Measurements from ENCODE around the gene CARD14. TPM values are rescaled to one million over a fixed set of nuclear protein-coding genes. Genes with fewer than 3 reads are reported as not detected.
"Not testable (repeated sequence)": the region's sequence is repeated elsewhere in the genome, so short reads cannot be mapped to it uniquely, and the experiment has no call there.

The CARD14 gene
- total RNA-seq, 1 experiment from 2014 or later, result 0.15 TPM

GRCh38 chr17:80147035-80147822 lies 22.6 kb upstream of the CARD14 start, which contains the start of gene EIF4A3:
Gene EIF4A3 (minus strand): TSS chr17:80147128. CDS start chr17:80146961, 167 bp downstream.
- peak; percentile 100 for DNase-seq (ENCODE audit: low spot score)

- DNase-seq (ENCODE audit: low spot score), result no peak
These were observed 18.5 kb upstream of the CARD14 start for GRCh38 chr17:80151333-80151732.

- peak; percentile 36 for DNase-seq (ENCODE audit: low spot score)
These were observed 17.6 kb upstream of the CARD14 start for GRCh38 chr17:80152081-80152702.

GRCh38 chr17:80153004-80153403 lies 16.8 kb upstream of the CARD14 start:
- DNase-seq (ENCODE audit: low spot score), result no peak

- DNase-seq (ENCODE audit: low spot score), result no peak
These were observed 15.7 kb upstream of the CARD14 start for GRCh38 chr17:80154166-80154565.

- not testable (repeated sequence) for DNase-seq (ENCODE audit: low spot score)
These were observed 14.2 kb upstream of the CARD14 start for GRCh38 chr17:80155600-80155999.

- DNase-seq (ENCODE audit: low spot score), result no peak
These were observed 11.0 kb upstream of the CARD14 start for GRCh38 chr17:80158846-80159245.

- no peak for DNase-seq (ENCODE audit: low spot score)
These were observed 9.3 kb upstream of the CARD14 start for GRCh38 chr17:80160536-80160935.

- no peak for DNase-seq (ENCODE audit: low spot score)
These were observed 6.5 kb upstream of the CARD14 start for GRCh38 chr17:80163336-80163735.

GRCh38 chr17:80164185-80164584 lies 5.6 kb upstream of the CARD14 start:
- DNase-seq (ENCODE audit: low spot score), result no peak

GRCh38 chr17:80166446-80166845 lies 3.4 kb upstream of the CARD14 start:
- no peak for DNase-seq (ENCODE audit: low spot score)

GRCh38 chr17:80168371-80168770 lies 1.5 kb upstream of the CARD14 start:
- no peak for DNase-seq (ENCODE audit: low spot score)

- no peak for DNase-seq (ENCODE audit: low spot score)
These were observed 723 bp upstream of the CARD14 start for GRCh38 chr17:80169107-80169506.

GRCh38 chr17:80171681-80172080 lies 1.9 kb downstream of the CARD14 start:
- DNase-seq (ENCODE audit: low spot score), result no peak

- DNase-seq (ENCODE audit: low spot score), result no peak
These were observed 3.3 kb downstream of the CARD14 start for GRCh38 chr17:80173126-80173525.

- no peak for DNase-seq (ENCODE audit: low spot score)
These were observed 4.1 kb downstream of the CARD14 start for GRCh38 chr17:80173916-80174315.

GRCh38 chr17:80176757-80177156 lies 6.9 kb downstream of the CARD14 start:
- no peak for DNase-seq (ENCODE audit: low spot score)

GRCh38 chr17:80177986-80178595 lies 8.3 kb downstream of the CARD14 start:
- no peak for DNase-seq (ENCODE audit: low spot score)

- no peak for DNase-seq (ENCODE audit: low spot score)
These were observed 10.4 kb downstream of the CARD14 start for GRCh38 chr17:80180192-80180591.

GRCh38 chr17:80181431-80181830 lies 11.6 kb downstream of the CARD14 start:
- DNase-seq (ENCODE audit: low spot score), result no peak

GRCh38 chr17:80182118-80182844 lies 12.5 kb downstream of the CARD14 start:
- no peak for DNase-seq (ENCODE audit: low spot score)

- no peak for DNase-seq (ENCODE audit: low spot score)
These were observed 13.0 kb downstream of the CARD14 start for GRCh38 chr17:80182845-80183223.

Data from H4 (cell line).